RWPE1 (cell line): ENCODE measurements around the gene CROT.

ENCODE experiments used
- CTCF ChIA-PET: fragments of 350-600 bp; sonication (Branson Sonifier 250); formaldehyde crosslinking; extraction: SDS; loops from one replicate; lab custom pipeline; 2021; lab: Yijun Ruan, JAX
- POLR2A ChIA-PET: fragments of 400-600 bp; formaldehyde crosslinking; extraction: SDS; loops from one replicate; lab custom pipeline; 2020; ENCODE audit warnings: antibody characterized with exemption; ENCODE audit not compliant: low non-redundant PET; lab: Yijun Ruan, JAX
- DNase-seq: peaks from one replicate; pipeline ENCODE4 v3.0.0; 2012; ENCODE audit warnings: low spot score
- H3K27ac ChIP-seq: fragments of 450-650 bp; 2 replicates; pipeline ENCODE4 v1.5.1; 2017
- CTCF ChIP-seq: fragments of 450-650 bp; conservative IDR thresholded peaks from 2 replicates; pipeline ENCODE4 v1.5.1; 2017; ENCODE audit warnings: low read depth, mild to moderate bottlenecking

Gene CROT

GRCh38 chr7:87395442-87396020 lies 50.1 kb downstream of the CROT start:
- ChIA-PET POLR2A (no interaction called here), CTCF (no interaction called here)
- TF ChIP-seq CTCF: no peak
- no peak overlapping the region for H3K27ac ChIP-seq
- DNase-seq: no peak

GRCh38 chr7:87398446-87398845 lies 53.0 kb downstream of the CROT start:
- ChIA-PET CTCF (interaction anchor here (0.7 kb wide), 1 partner anchor 1694 kb away, joined by 3 read pairs; no protein-coding TSS in a partner anchor), POLR2A (no interaction called here)
- TF ChIP-seq CTCF: no peak
- peak; percentile 68 for DNase-seq
- H3K27ac ChIP-seq: no peak overlapping the region

GRCh38 chr7:87404674-87405073 lies 59.2 kb downstream of the CROT start:
- POLR2A ChIA-PET: no interaction called here
- TF ChIP-seq CTCF: no peak
- DNase-seq: no peak
- CTCF ChIA-PET: no interaction called here
- H3K27ac ChIP-seq: no peak overlapping the region

- CTCF ChIA-PET: interaction anchor here (0.6 kb wide), 1 partner anchor 927 kb away, joined by 3 read pairs; no protein-coding TSS in a partner anchor
Measured at GRCh38 chr7:87411186-87411585, 65.7 kb downstream of the CROT start.

GRCh38 chr7:87413029-87413428 lies 67.6 kb downstream of the CROT start:
- no peak for DNase-seq
- H3K27ac ChIP-seq: no peak overlapping the region
- ChIA-PET CTCF (no interaction called here), POLR2A (no interaction called here)
- no peak for TF ChIP-seq CTCF

More at GRCh38 chr7:87411186-87411585, 65.7 kb downstream of the CROT start:
- no peak for TF ChIP-seq CTCF
- H3K27ac ChIP-seq: no peak overlapping the region
- POLR2A ChIA-PET: no interaction called here
- no peak for DNase-seq

- ChIA-PET POLR2A (no interaction called here), CTCF (interaction anchor here (0.5 to 2.7 kb wide), 3 partner anchors 102 to 386 kb away, joined by 3 to 19 read pairs (median 4); no protein-coding TSS in a partner anchor)
- TF ChIP-seq CTCF: no peak
- DNase-seq: peak; percentile 10
- H3K27ac ChIP-seq: no peak overlapping the region
Measured at GRCh38 chr7:87413951-87414793, 68.7 kb downstream of the CROT start.
